Stimulated activated naive CD8-positive, alpha-beta T cell treated with anti-CD3 and anti-CD28 coated beads, Interleukin-15, Interleukin-2, amounts not matched to agents 100 ng/mL and 50 ng/mL, for 24 hours (primary cell): ENCODE results near the gene PARP1.

Source experiments
- H3K27ac Mint-ChIP-seq: one replicate; pipeline ENCODE4 v1.8.0; 2021; ENCODE audit warnings: mild to moderate bottlenecking, mixed read lengths
- H3K27me3 Mint-ChIP-seq: one replicate; pipeline ENCODE4 v1.8.0; 2021; ENCODE audit warnings: mixed read lengths
- H3K36me3 Mint-ChIP-seq: one replicate; pipeline ENCODE4 v1.8.0; 2021; ENCODE audit warnings: low read depth, mixed read lengths
- H3K4me1 Mint-ChIP-seq: one replicate; pipeline ENCODE4 v1.8.0; 2021; ENCODE audit warnings: low read depth, mixed read lengths
- H3K4me3 Mint-ChIP-seq: one replicate; pipeline ENCODE4 v1.8.0; 2021; ENCODE audit warnings: mild to moderate bottlenecking, mixed read lengths
- H3K9me3 Mint-ChIP-seq: one replicate; pipeline ENCODE4 v1.8.0; 2021; ENCODE audit warnings: mixed read lengths

The PARP1 gene

DNA sequence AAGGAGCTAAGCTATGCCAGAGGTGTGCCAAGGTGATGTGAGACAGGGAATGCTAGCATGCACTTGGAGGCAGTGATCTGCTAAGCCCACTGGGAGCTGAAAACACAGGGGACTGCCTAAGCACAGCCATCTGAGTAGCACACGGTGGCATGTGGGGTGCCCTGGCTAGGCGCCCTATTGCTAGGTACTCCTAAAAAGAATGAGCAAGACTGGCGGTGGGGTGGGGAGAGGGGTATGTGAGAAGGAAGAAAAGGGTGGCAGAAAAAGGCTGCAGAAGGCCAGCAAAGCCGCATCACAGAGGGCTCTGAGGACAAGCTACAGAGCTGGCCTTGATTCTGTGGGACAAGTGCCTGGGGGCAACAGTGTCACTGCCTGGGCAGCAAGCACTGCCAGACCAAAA, 23.9 kb downstream of the PARP1 start:
- peaks cover 11% of the 10 kb centered on the region for H3K4me1 Mint-ChIP-seq
- peaks cover 86% of the 10 kb centered on the region for H3K36me3 Mint-ChIP-seq
- H3K27me3 Mint-ChIP-seq: no peaks in the 10 kb centered on the region
- H3K4me3 Mint-ChIP-seq: no peak overlapping the region
- no peak overlapping the region for H3K27ac Mint-ChIP-seq
- no peaks in the 10 kb centered on the region for H3K9me3 Mint-ChIP-seq

GRCh38 chr1:226382030-226382429, 25.9 kb downstream of the PARP1 start:
- Mint-ChIP-seq H3K4me1 (peaks cover 11% of the 10 kb centered on the region), H3K36me3 (peaks cover 86% of the 10 kb centered on the region), H3K27ac (no peak overlapping the region), H3K4me3 (no peak overlapping the region), H3K9me3 (no peaks in the 10 kb centered on the region), H3K27me3 (no peaks in the 10 kb centered on the region)

DNA sequence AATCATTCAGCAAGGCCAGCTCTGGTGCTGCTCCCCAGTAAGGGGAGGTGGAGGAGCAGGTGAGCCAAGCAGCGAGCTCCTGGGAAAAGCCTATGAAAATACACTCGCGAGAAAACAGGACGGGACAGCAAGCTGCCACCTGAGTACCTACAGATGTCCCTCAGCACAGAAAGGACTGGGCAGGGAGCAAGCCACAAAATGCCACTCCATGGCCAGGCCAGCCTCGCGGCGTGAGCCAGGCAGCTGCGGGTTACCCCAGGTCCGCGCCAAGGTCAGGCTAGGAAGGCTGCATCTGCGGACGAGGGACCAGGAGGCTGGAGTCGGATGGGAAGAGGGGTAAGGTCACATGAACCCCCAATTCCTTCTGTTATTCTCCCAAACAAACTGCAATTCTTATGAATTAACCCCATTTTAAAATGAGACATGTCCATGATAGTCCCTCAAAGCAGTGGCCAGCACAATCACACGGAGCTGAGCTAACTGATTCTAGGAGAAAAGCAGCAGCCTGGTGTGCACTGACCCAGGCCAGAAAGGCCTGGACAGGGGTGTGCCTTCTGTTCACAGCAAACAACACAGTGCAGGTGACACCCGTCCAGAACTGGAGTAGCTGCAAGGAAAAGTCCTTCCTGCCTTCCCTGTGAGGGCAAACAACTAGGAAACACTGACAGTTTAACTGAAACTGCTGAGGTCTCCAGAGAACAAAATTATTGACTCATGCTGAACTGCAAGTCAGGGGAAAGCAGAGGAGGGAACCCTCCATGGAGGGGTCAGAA, 26.5 kb downstream of the PARP1 start:
- Mint-ChIP-seq H3K27me3 (no peaks in the 10 kb centered on the region), H3K27ac (no peak overlapping the region), H3K36me3 (peaks cover 88% of the 10 kb centered on the region), H3K4me3 (no peak overlapping the region), H3K4me1 (peaks cover 11% of the 10 kb centered on the region), H3K9me3 (no peaks in the 10 kb centered on the region)

- Mint-ChIP-seq H3K36me3 (peaks cover 90% of the 10 kb centered on the region), H3K27me3 (no peaks in the 10 kb centered on the region), H3K4me3 (no peak overlapping the region)
Observed at GRCh38 chr1:226378071-226378470, 29.8 kb downstream of the PARP1 start.

GRCh38 chr1:226376300-226376699, 31.6 kb downstream of the PARP1 start:
- no peak overlapping the region for H3K4me3 Mint-ChIP-seq
- H3K36me3 Mint-ChIP-seq: peaks cover 87% of the 10 kb centered on the region
- H3K27me3 Mint-ChIP-seq: no peaks in the 10 kb centered on the region
- H3K4me1 Mint-ChIP-seq: peaks cover 15% of the 10 kb centered on the region
- no peaks in the 10 kb centered on the region for H3K9me3 Mint-ChIP-seq
- H3K27ac Mint-ChIP-seq: no peak overlapping the region

More at GRCh38 chr1:226378071-226378470, 29.8 kb downstream of the PARP1 start:
- H3K4me1 Mint-ChIP-seq: peaks cover 11% of the 10 kb centered on the region
- no peaks in the 10 kb centered on the region for H3K9me3 Mint-ChIP-seq
- no peak overlapping the region for H3K27ac Mint-ChIP-seq

GRCh38 chr1:226373376-226373775, 34.5 kb downstream of the PARP1 start:
- Mint-ChIP-seq H3K27ac (no peak overlapping the region), H3K9me3 (no peaks in the 10 kb centered on the region), H3K4me3 (no peak overlapping the region), H3K4me1 (peaks cover 11% of the 10 kb centered on the region), H3K36me3 (peaks cover 80% of the 10 kb centered on the region), H3K27me3 (no peaks in the 10 kb centered on the region)

DNA sequence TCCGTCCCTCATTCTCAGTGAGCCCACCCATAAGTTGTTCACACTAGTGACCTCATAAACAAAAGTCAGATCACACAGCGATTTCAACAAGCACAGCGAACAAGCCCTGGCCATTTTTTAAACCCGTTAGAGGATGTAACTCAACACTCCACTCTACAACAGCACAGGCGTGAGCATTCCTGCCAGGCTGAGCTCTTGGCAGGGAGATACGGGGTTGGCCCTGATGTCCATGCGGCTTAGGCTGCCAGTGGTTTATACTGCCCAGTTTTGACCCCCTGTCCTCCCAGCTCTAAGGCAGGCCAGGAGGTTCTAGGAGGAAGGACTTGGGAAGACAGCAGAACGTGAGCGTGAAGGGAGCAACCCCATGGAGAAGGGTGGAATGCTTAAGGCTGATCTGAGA, 35.0 kb downstream of the PARP1 start:
- no peak overlapping the region for H3K27ac Mint-ChIP-seq
- H3K36me3 Mint-ChIP-seq: peaks cover 80% of the 10 kb centered on the region
- no peaks in the 10 kb centered on the region for H3K27me3 Mint-ChIP-seq
- peaks cover 11% of the 10 kb centered on the region for H3K4me1 Mint-ChIP-seq
- no peak overlapping the region for H3K4me3 Mint-ChIP-seq
- H3K9me3 Mint-ChIP-seq: no peaks in the 10 kb centered on the region

DNA sequence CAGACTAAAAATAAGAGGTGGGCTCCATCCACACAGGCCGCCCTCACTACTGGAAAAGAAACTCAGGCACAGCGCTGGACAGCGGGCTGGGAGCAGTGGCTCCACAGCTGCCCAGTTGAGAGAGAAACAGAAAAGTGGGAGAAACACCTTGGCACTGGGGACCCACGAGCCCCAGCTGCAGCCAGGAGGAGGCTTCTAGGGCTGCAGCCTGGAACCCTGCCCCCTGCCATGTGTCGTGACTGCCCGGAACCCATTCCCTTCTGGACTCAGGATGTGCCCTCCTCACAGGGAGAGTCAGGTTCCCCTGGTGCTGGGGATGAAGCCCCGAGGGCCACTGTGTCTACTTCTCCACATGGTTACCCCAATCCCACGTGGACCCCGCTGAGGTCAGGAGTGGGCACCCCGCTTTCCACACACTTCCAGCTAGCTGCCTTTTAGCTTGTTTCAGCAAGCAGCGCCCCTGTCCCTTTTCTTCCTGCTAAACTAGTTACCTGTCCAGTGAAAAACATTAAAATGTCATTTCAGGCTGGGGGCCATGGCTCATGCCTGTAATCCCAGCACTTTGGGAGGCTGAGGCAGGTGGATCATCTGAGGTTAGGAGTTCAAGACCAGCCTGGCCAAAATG, 35.9 kb downstream of the PARP1 start:
- H3K4me1 Mint-ChIP-seq: peaks cover 11% of the 10 kb centered on the region
- H3K4me3 Mint-ChIP-seq: no peak overlapping the region
- H3K27ac Mint-ChIP-seq: no peak overlapping the region
- no peaks in the 10 kb centered on the region for H3K27me3 Mint-ChIP-seq
- H3K36me3 Mint-ChIP-seq: peaks cover 77% of the 10 kb centered on the region
- no peaks in the 10 kb centered on the region for H3K9me3 Mint-ChIP-seq

DNA sequence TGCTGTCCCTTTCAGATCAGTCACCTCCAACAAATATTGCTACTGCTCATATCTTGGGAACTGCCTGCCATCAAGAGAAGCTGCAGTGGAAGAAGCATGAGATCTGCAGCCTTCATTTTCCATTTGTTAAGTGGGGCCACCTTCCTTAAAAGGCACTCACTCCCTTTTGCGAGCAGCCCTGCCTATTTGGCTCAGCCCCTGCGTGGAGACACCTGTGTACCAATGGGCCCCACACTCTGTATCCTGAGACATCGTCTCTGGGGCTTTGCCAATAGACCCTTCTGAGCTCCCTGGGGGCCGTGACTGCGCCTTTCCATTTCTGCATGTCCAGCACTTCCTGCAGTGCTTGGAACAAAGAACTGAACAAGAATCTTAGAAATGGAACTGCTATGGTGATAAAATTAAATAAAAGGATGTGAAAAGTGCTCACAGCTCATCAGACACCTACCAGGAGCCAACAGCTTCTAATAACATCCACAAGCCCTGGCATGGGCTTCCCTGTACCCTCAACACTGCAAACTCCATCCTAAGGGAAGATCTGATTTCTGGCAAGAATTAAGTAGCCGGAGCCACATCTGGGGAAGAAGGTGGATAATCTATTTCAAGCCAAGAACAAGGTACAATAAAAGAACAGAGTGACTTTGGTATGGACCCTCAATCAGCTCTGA, 36.7 kb downstream of the PARP1 start:
- H3K9me3 Mint-ChIP-seq: no peaks in the 10 kb centered on the region
- H3K4me3 Mint-ChIP-seq: no peak overlapping the region
- peaks cover 76% of the 10 kb centered on the region for H3K36me3 Mint-ChIP-seq
- peaks cover 11% of the 10 kb centered on the region for H3K4me1 Mint-ChIP-seq
- no peak overlapping the region for H3K27ac Mint-ChIP-seq
- no peaks in the 10 kb centered on the region for H3K27me3 Mint-ChIP-seq

- H3K4me1 Mint-ChIP-seq: peaks cover 11% of the 10 kb centered on the region
- H3K27me3 Mint-ChIP-seq: no peaks in the 10 kb centered on the region
- H3K4me3 Mint-ChIP-seq: no peak overlapping the region
- H3K27ac Mint-ChIP-seq: no peak overlapping the region
- no peaks in the 10 kb centered on the region for H3K9me3 Mint-ChIP-seq
- H3K36me3 Mint-ChIP-seq: peaks cover 74% of the 10 kb centered on the region
Observed at GRCh38 chr1:226370144-226370923, 37.6 kb downstream of the PARP1 start.

GRCh38 chr1:226369110-226369509, 38.8 kb downstream of the PARP1 start:
- Mint-ChIP-seq H3K27me3 (no peaks in the 10 kb centered on the region), H3K4me1 (peaks cover 11% of the 10 kb centered on the region), H3K36me3 (peaks cover 71% of the 10 kb centered on the region), H3K27ac (no peak overlapping the region), H3K9me3 (no peaks in the 10 kb centered on the region), H3K4me3 (no peak overlapping the region)

GRCh38 chr1:226366290-226366689, 41.6 kb downstream of the PARP1 start:
- Mint-ChIP-seq H3K4me3 (no peak overlapping the region), H3K9me3 (no peaks in the 10 kb centered on the region), H3K27ac (no peak overlapping the region), H3K27me3 (no peaks in the 10 kb centered on the region), H3K4me1 (peaks cover 7% of the 10 kb centered on the region), H3K36me3 (peaks cover 73% of the 10 kb centered on the region)

GRCh38 chr1:226365831-226366231, 42.1 kb downstream of the PARP1 start:
- Mint-ChIP-seq H3K4me1 (peaks cover 3% of the 10 kb centered on the region), H3K9me3 (no peaks in the 10 kb centered on the region), H3K27ac (no peak overlapping the region)

DNA sequence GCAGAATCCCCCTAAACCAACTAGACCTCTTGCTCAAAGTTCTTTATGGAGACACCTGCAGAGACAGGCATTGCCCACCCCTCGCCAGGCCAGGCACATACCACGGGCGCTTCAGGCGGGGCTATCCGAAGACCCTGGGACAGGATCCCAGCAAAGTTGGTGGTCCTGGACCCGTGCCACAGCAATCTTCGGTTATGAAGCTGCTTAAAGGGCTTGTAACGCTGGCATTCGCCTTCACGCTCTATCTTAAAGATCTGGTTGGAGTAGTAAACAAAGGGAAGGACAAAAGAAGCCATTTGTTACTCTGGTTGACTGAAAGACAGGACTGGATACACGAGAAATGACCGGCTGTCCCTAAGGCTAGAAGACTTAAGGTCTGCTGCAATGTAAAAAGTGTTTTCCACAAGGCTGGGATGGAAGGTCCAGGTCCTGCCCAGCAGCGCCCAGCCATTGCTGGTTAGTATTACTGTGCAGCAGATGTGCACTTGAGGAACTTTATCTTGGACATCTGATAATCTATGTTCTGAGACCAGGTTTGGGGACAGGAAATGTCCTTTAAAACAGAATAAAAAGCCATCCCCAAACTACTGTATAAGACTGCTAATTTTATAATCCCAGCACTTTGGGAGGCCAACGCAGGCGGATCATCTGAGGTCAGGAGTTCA, 42.9 kb downstream of the PARP1 start:
- no peak overlapping the region for H3K4me3 Mint-ChIP-seq
- no peaks in the 10 kb centered on the region for H3K4me1 Mint-ChIP-seq
- H3K9me3 Mint-ChIP-seq: no peaks in the 10 kb centered on the region
- H3K36me3 Mint-ChIP-seq: peaks cover 79% of the 10 kb centered on the region
- H3K27me3 Mint-ChIP-seq: no peaks in the 10 kb centered on the region
- no peak overlapping the region for H3K27ac Mint-ChIP-seq

More at GRCh38 chr1:226365831-226366231, 42.1 kb downstream of the PARP1 start:
- Mint-ChIP-seq H3K27me3 (no peaks in the 10 kb centered on the region), H3K4me3 (no peak overlapping the region), H3K36me3 (peaks cover 76% of the 10 kb centered on the region)
